ENCODE measurements around the gene CCDC124.
A peak's percentile ranks its signal among the peaks of the same experiment; 100 is the strongest.

CCDC124 gene

DNA sequence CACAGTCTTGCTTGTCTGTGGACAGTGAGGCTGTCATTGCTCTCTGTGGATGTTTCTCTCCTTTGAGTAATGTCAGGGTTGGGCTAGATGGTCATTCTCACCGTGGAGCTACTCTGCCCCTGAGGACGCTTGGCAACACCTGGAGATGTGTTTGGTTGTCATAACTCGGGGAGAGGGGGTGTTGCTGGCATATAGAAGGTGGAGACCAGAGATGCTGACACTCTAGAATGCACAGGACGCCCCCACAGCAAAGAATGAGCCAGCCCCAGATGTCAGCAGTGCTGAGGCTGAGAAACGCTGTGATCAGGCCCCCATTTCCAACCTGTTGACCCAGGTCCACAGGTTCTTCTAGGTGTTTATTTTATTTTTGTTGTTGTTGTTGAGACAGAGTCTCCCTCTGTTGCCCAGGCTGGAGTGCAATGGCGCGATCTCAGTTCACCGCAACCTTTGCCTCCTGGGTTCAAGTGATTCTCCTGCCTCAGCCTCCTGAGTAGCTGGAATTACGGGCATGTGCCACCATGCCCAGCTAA lies 4.6 kb downstream of the CCDC124 start:
- no peak for DNase-seq

DNA sequence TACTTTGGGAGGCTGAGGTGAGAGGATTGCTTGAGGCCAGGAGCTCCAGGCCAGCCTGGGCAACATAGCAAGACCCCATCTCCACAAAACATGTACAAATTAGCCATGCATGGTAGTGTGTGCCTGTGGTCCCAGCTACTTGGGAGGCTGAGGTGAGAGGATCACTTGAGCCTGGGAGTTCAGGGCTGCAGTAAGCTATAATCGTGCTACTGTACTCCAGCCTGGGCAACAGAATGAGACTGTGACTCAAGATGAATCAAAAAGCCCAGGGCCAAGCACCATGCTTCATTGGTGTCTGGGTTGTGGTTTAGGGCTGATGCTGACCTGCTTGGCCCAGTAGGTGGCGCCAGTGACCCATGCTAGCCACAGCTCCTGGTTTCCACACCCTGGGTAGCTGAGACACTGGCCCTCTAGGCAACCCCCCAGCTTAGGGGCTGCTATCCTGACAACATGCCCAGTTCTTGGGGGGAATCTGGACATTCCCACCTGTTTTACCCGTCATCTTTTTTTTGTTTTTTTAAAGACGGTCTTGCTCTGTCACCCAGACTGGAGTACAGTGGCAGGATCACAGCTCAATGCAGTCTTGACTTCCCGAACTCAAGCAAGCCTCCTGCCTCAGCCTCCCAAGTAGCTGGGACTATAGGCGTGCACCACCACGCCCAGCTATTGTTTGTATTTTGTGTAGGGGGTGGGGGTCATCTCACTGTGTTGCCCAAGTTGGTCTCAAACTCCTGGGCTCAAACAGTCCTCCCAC lies 5.5 kb downstream of the CCDC124 start:
- no peak for DNase-seq

GRCh38 chr19:17942181-17942580 lies 9.4 kb downstream of the CCDC124 start:
- DNase-seq = no peak

DNA sequence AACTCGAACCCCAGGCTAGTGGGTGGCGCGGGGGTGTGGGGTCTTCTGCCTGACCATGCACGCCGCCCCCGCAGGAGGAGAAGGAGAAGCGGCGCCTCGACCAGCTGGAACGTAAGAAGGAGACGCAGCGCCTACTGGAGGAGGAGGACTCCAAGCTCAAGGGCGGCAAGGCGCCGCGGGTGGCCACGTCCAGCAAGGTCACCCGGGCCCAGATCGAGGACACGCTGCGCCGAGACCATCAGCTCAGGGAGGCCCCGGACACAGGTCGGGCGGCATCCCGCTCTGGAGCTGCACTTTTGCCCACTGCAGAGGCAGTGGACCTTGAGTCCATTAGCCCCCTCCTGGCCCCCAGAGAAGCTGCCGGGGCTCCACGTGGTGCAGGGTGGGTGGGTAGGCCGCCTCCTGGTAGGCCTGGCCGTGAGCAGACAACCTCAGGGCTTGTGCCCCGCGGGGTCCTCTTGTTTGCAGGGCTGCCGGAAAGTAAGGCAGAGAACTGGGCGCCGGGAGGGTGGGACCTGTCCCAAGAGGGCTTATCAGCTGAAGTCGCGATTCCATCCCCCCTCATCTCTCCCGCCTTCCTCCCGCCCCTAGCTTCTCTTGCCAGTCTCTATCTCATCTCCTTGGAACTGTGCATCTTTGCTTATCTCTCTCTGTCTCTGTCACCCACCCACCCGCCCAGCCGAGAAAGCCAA lies 9.9 kb downstream of the CCDC124 start:
- no peak for DNase-seq

DNA sequence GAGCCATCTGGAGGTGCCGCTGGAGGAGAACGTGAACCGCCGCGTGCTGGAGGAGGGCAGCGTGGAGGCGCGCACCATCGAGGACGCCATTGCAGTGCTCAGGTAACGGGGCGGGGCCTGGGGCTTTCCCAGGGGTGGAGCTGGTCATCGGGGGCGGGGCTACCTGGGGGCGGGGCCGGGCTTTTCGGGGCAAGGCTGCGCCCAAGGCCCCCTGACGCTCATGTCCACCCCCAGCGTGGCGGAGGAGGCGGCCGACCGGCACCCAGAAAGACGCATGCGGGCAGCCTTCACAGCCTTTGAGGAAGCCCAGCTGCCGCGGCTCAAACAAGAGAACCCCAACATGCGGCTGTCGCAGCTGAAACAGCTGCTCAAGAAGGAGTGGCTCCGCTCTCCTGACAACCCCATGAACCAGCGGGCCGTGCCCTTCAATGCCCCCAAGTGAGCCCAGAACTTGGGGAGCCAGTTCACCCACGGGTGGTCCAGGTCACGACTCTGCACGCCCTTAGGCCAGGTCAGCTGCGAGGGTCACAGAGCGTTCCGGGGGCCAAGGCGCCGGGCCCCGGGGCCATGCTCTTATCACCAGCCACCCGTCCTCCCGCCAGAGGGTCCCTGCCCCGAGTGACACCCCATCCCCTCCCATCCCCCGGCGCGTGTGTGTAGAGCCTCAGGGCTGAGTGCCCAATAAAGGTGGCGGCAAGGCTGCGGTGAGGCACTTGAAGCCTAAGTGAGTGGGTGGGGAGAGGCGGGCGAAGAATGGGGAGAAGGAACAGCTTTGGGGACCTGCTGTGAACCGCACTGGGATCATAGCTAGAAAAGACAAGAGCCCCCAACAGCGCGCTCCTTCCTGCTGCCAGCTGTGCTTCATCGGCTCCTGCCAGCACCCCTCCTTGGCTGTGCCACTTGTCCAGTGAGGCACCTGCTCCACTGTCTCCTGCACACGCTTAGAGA lies 10.7 kb downstream of the CCDC124 start:
- no peak for DNase-seq

GRCh38 chr19:17944301-17944700 lies 11.5 kb downstream of the CCDC124 start:
- no peak for DNase-seq

DNA sequence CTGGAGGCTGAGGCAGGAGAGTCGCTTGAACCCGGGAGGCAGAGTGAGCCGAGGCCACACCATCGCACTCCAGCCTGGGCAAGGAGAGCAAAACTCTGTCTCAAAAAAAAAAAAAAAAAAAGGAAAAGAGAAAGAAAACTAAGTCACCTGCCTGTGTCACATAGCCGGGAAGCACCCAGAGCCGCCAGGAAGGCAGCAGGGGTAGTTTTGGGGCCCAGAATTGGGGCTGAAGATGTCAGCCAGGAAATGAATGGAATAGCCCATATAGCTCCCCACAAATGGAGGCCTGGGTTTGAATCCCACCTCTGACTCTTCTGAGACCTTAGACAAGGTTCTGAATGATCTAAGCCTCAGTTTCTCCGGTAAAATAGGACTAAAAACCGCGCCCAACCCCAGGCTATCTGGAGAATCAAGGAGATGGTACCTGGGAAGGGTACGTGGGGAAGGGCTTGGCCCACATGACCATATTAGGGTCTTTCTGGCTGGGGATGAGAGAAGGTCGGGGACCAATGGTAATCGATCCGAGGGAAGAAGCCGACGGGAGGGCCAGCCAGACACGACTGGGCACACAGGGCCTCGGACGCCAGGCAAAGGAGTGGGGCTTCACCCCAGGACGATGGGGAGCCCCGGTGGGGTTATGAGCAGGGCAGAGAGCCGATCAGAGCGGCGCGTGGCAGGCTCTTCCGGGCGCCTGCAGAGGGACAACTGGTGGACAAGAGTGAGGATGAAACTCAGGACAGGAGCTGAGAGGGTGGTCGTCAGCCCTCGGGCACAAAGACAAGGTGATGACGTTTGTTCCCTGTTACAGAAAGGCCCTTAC lies 14.4 kb downstream of the CCDC124 start:
- DNase-seq = no peak

GRCh38 chr19:17947815-17948513 lies 15.1 kb downstream of the CCDC124 start:
- DNase-seq = peak; percentile 79

DNA sequence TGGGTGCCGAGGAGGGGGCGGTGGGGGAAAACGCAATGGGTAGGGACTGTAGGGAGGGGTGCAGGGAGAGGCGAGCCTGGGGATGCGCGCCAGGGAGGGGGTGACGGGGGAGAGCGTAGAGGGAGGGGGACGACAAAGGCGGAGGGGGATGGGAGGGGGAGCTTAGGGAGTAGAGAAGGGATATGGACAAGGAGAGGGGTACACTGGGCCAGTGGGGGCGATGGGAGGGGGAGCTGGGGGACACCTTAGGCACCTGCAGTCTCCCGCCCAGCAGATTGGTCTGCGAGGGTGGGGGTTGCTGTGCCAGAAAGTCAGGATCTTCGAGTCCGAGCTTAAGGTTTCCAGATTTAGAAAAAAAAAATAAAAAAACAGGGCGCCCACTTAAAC lies 15.7 kb downstream of the CCDC124 start:
- DNase-seq = no peak

DNA sequence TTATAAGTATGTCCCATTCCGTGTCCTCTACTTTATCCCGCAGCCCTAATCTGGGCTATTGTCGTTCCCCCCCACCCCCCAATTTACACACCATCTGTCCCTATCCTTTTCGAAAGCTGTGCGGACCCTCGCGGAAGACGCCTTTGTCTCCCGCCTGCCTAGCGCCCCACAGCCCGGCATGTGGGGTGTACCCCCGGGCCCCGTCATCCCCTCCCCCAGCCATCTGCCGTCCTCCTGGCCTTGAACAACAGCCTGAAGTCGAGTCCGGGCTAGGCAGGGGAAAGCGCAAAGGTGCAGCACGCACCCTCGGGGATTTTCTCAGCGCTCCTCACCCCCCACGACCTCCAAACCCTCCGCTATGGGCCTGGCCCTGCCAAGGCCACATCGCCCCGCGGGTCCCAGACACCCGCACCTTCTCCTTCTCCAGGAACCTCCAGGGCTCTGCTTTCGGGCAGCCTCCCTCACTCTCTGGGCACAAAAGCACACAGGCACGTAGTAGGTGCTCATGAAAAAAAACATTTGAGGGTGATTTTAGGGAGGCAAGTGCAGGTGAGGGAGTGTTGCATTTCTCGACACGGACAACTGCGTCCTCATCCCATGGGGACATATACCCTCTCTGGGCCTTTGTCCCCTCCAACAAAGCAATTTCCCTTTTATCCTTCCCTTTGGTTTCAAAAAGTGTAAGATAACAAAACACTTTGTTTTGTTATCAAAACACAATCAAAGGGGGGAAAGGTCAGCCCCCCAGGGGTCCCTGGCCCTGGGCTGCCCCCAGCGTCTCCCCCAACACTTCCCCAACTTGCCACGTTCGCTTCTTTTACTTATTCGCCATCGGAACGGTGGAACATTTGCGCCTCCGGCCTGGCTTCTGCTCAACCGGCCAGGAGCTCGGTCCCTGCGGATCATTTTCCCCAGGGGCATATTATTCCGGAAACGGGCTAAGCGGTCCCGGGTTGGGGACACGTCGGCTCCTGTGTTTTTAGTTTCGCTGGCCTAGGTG lies 16.4 kb downstream of the CCDC124 start:
- DNase-seq = no peak

DNA sequence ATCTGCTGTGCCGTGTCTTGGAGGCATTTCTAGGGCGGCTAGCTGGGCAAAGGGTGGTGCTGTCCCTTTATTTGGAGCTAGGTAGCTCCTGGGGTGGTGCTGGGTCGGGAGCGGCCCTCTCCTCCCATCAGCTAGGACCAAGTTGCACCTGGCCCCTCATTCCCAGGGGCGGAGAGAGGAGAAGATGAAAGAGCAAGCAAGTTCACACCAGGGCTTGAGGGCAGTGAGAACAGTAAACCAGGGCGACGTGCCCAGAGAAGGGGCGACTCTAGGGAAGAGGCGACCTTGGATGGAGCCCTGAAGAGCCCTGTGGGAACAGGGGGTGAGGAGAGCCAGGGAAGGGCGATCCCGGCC lies 17.1 kb downstream of the CCDC124 start:
- no peak for DNase-seq

- DNase-seq = no peak
These were observed 17.7 kb downstream of the CCDC124 start for GRCh38 chr19:17950310-17951156.

DNA sequence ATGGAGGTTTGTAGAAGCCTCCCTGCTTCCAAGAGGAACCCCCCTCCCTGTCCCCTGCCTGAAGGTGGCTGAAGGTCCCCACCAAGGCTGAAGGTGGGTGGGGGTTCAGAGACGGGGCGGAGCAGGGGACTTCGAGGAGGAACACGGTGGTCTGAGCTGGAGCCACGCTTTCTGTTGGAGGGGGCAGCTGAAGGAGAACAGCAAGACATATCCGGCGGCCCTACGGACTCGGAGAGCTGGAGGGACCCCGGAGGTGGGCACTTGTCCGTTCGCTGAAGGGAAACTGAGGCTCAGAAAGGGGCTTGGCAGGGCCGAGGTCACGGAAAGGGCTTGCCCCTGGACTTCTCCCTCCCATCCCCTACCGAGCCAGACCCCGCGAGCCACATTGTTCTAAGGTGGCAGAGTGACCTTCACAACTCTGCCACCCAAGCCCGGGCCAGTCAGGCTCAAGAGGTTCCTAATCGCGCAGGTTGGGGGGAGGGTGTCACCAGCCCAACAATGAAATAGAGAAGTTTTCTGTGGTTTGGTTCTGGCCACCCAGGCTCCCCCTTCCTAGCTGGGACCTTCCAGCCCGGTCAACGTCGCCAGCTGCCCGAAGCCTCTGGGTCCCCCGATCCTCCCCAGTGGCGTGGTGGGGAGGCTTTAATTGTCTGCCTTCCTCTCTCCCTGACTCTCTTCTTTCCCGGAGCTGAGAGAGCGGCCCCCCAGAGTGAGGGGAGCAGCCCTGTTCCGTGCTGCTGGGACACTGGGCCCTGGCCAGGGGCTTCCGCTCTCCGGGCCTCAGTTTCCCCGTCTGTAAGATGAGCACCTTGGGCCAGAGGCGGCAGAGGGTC lies 18.6 kb downstream of the CCDC124 start:
- DNase-seq = no peak

- no peak for DNase-seq
These were observed 19.5 kb downstream of the CCDC124 start for GRCh38 chr19:17951990-17952976.

DNA sequence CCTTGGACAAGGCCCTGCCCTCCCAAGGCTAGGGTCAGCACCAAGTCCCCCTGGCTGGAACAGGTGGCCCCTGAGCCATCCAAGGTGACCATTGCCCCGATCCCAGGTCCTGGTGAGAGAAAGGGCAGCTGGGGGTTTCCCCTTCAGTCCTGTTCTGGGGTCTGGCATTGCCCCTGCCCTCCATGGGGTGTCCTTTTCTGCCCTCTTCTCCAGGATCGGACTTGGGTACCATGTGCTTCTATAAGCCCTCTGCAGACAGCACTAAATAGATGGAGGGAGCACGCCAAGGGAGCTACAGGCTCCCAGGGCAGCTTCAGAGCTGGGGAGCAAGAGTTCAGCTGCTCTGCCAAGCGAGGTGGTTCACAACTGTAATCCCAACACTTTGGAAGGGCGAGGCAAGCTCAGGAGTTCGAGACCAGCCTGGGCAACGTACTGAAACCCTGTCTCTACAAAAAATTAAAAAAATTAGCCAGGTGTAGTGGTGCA lies 20.5 kb downstream of the CCDC124 start:
- DNase-seq = no peak

DNA sequence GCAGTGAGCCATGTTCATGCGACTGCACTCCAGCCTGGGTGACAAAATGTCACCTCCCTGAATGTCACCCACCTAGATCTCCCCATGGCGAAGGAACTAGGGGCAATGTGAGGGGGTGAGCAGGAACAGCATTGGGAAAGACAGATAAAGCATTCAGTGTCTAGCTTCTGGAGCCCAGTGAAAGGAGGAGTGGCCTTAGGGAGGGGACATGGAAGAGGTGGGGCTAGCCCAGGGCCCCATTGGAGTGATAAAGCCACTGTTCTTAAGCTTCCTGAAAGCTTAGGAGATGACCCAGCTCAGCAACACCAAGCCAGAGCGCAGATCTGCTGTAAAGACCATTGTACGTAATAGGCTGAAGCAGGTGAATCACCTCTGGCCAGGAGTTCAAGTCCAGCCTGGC lies 21.1 kb downstream of the CCDC124 start:
- DNase-seq = no peak

GRCh38 chr19:17954401-17954800 lies 21.6 kb downstream of the CCDC124 start:
- DNase-seq = no peak

Data from SHP77 treated with DMSO at 0.1 percent for 48 hours (cell line).